Amniotic stem cell (primary cell): ENCODE measurements around the gene DUSP1.
"Not testable (repeated sequence)": the region's sequence is repeated elsewhere in the genome, so short reads cannot be mapped to it uniquely, and the experiment has no call there.

ENCODE experiments used
- DNase-seq: peaks from one replicate; lab custom pipeline; 2025; lab: John Stamatoyannopoulos, UW

DUSP1 gene

GRCh38 chr5:172797771-172798191 lies 26.8 kb upstream of the DUSP1 start:
- no peak for DNase-seq

DNA sequence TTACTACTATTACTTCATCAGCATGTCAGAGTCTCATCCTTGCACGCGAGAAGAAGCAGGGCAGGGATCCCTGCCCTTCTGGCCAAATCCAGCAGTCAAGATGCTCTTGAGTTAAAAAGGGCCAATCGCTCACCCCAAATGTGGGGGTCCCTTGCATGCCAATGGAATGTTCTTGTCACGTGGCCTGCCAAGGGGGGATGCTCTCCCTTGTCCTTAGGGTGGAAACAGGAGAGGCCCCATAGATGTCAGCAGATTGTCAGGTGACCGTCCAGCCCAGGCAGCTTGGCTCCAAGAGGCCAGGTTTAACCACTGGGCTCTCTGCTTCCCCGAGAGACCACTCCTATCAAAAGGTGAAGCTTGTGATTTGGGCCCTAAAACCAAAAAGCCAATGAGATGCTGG lies 25.3 kb upstream of the DUSP1 start:
- no peak for DNase-seq

DNA sequence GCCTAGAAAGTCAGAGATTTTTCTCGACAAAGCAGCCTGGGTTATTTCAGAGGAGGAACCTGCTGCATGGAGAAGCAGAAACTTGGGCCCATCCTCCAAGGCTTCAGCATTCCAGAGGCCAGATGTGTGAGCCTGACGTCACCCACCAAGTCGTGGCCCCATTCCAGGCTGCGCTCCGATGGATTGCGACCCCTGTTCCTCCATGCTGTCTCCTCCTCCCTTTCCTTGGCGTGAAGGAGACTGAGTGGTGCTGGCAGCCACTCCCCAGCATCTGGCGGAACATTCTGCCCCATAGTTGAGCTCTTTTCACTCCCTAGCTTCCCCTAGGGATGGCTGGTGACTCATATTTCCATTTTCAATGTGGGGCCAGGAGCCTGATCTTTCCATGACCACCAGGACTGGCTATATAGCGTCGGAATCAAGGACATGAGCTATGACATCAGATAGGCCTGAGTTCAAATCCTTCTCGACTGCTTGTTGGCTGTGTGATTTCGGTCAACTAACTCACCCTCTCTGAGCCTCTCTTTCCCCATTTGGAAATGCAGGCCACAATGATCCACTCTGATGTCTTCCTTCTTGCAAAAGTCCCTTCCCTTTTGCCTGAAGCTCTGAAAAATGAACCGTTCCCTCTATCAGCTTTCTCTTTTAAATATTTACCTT lies 24.5 kb upstream of the DUSP1 start:
- DNase-seq: peak; percentile 39

DNA sequence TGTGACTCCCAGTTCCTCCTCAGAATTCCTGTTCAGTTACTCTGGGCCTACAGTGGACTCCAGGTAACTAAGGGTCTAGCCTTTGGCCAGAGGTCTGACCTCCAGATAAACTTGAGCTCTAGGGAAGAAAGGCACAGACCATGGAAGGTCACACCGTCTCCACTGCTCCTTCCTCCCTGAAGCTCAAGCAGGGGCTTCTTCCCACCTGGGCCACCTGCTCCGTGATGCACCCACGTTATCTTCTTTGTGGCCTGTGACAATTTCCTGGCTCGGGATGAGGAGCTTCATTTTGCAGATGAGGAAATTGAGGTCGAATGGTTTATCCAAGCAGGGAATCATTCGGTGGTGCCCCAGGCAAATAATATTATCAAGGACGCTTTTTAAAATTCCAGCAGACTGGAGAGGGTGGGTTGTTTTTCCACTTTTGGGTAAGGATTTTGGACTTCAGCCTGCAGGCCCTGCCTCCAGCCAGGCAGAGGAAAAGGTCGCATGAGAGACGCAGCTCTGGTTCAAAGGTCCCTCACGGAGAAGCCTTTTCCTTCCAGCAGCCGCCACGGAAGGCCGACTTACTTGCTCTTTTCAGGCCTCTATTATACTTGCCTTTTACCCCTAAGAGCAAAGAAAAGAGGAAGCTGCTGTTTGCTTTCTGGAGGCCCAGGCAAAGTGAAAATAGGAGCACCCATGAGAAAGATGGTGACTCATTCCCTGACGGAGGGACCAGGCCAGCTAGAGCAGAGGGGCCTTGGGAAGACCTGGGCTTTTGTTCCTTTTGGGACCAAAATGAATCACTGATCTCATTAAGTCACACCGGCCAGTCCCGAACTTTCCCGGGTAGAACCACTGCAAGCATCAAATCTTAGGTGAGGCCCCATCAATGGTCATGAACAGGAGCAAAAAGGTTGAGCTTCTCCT lies 22.8 kb upstream of the DUSP1 start:
- no peak for DNase-seq

DNA sequence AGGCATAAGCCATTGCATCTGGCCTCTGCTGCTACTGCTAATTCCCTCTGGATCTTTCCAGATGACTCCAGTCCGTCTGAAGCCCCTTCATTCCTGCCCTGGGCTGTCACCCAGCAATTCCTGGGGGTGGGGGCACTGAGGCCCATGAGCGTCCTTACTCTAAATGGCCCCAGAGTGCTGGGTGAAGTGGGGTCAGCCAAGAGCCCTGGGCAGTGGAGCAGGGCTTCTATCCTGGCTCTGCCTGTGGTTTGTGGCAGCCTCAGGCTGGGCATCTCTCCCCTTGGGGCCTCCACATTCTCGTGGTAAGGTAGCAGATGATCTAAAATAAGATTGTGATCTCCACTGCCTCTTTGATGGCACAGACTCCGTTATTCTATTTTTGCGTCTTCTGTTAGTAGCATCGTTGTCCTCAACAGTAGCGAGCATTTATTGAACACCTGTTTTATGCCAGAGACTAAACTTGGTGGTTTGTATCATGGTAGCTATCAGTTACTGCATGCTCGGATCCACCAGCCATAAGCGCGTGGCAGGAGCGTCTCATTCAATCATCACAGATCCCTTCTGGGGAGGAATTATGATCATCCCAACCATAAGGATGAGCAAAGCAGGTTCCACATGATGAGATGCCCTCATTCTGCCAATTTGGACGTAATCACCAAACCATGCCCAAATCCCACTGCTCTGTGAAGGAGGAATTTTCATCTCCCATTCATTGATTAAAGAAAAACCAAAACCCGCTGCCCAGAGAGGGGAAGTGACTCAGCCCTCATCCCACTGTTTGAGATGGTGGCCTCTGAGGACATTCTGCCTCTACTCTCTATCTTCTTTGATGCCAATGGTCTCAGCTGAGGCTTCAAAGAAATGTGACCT lies 21.9 kb upstream of the DUSP1 start:
- no peak for DNase-seq

DNA sequence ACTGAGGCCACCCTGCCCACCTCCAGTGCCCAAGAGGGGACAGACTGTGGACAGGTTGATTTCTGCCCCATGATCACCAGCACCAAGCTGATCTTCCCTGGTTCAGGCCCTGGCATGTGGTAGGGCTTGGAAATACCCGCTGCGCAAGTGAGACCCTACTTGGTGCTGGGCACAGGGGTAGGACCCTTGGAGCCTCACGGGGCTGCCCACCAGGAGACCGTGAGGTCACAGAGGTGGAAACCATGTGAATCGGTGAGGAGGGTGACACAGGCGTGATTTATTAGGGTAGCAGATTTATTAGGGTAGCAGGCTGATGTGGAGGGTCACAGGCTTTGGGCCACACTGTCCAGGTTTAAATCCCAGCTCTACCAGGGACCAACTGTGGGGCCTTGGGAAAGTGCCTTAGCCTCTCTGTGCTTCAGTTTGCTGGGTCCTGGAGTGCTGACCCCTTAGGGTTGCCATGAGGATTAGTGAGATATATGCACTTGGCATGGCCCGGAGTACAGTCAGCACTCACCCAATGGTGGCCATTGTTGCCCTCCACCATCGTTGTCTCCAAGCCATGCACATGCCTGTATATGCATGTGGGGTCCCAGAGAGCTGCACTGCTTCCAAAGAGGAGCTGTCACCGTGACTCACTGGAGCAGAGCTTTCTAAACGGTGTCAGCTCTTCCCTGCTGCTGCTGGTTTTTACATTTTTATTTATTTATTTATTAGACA lies 20.9 kb upstream of the DUSP1 start:
- DNase-seq: no peak

GRCh38 chr5:172791286-172791685 lies 20.3 kb upstream of the DUSP1 start:
- no peak for DNase-seq

DNA sequence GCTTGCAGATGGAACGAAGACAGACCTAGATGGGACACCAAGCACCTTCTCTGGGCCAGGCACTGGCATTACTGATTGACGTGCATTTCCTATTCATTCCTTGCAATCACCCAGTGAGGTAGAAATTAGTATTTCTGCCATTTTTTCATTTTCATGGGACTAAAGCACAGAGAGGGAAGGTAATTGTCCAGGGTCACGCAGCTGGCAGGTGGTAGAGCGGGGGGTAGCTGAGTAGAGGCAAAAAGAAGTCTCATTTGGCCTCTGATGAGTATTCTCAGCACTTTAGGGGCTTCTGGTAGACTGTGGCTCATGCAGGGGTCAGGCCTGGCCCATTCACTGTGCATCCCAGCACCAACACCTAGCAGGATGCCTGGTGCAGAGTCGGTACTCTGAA lies 19.5 kb upstream of the DUSP1 start:
- no peak for DNase-seq

GRCh38 chr5:172789687-172790495 lies 18.9 kb upstream of the DUSP1 start:
- DNase-seq: no peak

- DNase-seq: no peak
Observed at GRCh38 chr5:172788771-172789686, 18.0 kb upstream of the DUSP1 start.

GRCh38 chr5:172787538-172787937 lies 16.5 kb upstream of the DUSP1 start:
- DNase-seq: not testable (repeated sequence)

- DNase-seq: no peak
Observed at GRCh38 chr5:172786736-172787462, 15.9 kb upstream of the DUSP1 start.

GRCh38 chr5:172785429-172786088 lies 14.6 kb upstream of the DUSP1 start:
- DNase-seq: no peak

- not testable (repeated sequence) for DNase-seq
Observed at GRCh38 chr5:172784162-172784561, 13.2 kb upstream of the DUSP1 start.

DNA sequence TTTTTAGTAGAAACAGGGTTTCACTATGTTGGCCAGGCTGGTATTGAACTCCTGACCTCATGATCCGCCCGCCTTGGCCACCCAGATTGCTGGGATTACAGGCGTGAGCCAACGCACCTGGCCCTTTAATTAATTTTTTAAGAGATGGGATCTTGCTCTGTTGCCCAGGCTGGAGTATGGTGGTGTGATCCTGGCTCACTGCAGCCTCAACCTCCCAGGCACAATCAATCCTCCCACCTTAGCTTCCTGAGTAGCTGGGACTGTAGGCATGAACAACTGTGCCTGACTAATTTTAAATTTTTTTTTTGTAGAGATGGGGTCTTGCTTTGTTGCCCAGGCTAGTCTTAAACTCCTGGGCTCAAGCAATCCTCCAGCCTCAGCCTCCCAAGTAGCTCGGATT lies 12.3 kb upstream of the DUSP1 start:
- DNase-seq: not testable (repeated sequence)

DNA sequence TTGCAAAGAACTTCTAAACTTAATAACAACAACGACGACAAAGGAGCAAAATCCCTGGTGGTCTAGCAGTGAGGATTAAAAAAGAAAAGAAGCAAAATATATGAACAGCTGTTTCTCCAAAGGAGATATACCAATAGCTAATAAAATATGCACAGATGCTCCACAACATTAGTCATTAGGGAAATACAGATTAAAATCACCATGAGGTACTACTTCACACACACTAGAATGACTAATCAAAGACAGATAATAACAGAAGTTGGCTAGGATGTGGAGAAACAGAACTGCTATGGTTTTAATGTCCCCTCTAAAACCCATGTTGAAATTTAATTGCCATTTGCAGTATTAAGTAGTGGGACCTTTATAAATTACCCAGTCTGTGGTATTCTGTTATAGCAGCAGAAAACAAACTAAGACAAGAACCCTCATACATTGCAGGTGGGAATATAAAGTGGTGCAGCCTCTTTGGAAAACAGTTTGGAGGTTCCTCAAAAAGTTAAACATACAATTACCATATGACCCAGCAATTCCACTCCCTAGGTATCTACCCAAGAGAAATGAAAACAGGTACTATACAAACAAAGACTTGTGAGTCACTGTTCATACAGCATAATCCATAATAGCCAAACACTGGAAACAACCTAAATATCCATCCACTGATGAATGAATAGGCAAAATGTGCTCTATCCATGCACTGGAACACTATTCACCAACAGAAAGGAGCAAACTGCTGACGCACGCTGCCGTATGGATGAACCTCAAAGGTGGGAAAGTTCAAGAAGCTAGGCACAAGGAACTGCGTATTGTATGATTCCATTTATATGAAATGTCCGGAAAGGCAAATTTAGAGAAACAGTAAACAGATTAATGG lies 11.4 kb upstream of the DUSP1 start:
- DNase-seq: no peak

- no peak for DNase-seq
Observed at GRCh38 chr5:172779691-172780341, 8.8 kb upstream of the DUSP1 start.
